ENCODE data around the gene DPP6.

GRCh38 chr7:154792436-154793055 is 740.3 kb downstream of the DPP6 start:
- TF ChIP-seq, protein P1, sequence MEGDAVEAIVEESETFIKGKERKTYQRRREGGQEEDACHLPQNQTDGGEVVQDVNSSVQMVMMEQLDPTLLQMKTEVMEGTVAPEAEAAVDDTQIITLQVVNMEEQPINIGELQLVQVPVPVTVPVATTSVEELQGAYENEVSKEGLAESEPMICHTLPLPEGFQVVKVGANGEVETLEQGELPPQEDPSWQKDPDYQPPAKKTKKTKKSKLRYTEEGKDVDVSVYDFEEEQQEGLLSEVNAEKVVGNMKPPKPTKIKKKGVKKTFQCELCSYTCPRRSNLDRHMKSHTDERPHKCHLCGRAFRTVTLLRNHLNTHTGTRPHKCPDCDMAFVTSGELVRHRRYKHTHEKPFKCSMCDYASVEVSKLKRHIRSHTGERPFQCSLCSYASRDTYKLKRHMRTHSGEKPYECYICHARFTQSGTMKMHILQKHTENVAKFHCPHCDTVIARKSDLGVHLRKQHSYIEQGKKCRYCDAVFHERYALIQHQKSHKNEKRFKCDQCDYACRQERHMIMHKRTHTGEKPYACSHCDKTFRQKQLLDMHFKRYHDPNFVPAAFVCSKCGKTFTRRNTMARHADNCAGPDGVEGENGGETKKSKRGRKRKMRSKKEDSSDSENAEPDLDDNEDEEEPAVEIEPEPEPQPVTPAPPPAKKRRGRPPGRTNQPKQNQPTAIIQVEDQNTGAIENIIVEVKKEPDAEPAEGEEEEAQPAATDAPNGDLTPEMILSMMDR (IDR thresholded peaks at IDR 0.05): no peak
- no peak for TF ChIP-seq POLR2A (IDR thresholded peaks at IDR 0.05)

Data from tibial nerve (tissue), 3 donors.